ENCODE results near the gene TSKU.
"Not testable (repeated sequence)": the region's sequence is repeated elsewhere in the genome, so short reads cannot be mapped to it uniquely, and the experiment has no call there.

TSKU gene

GRCh38 chr11:76801736-76802135 is 18.6 kb downstream of the TSKU start:
- no peak for DNase-seq (ENCODE audit: low spot score)

- DNase-seq (ENCODE audit: low spot score): no peak
Observed at GRCh38 chr11:76802151-76802550, 19.0 kb downstream of the TSKU start.

GRCh38 chr11:76802621-76803020 is 19.5 kb downstream of the TSKU start:
- DNase-seq (ENCODE audit: low spot score): no peak

GRCh38 chr11:76803023-76803422 is 19.9 kb downstream of the TSKU start:
- no peak for DNase-seq (ENCODE audit: low spot score)

- no peak for DNase-seq (ENCODE audit: low spot score)
Observed at GRCh38 chr11:76803811-76804600, 20.9 kb downstream of the TSKU start.

- no peak for DNase-seq (ENCODE audit: low spot score)
Observed at GRCh38 chr11:76805206-76805913, 22.2 kb downstream of the TSKU start.

- no peak for DNase-seq (ENCODE audit: low spot score)
Observed at GRCh38 chr11:76806131-76806530, 23.0 kb downstream of the TSKU start.

GRCh38 chr11:76806608-76807205 is 23.6 kb downstream of the TSKU start:
- DNase-seq (ENCODE audit: low spot score): no peak

- peak; percentile 66 for DNase-seq (ENCODE audit: low spot score)
Observed at GRCh38 chr11:76807206-76807875, 24.2 kb downstream of the TSKU start.

- no peak for DNase-seq (ENCODE audit: low spot score)
Observed at GRCh38 chr11:76808171-76808570, 25.0 kb downstream of the TSKU start.

GRCh38 chr11:76808996-76809395 is 25.8 kb downstream of the TSKU start:
- no peak for DNase-seq (ENCODE audit: low spot score)

- no peak for DNase-seq (ENCODE audit: low spot score)
Observed at GRCh38 chr11:76810151-76810853, 27.1 kb downstream of the TSKU start.

GRCh38 chr11:76811259-76811658 is 28.1 kb downstream of the TSKU start:
- no peak for DNase-seq (ENCODE audit: low spot score)

- DNase-seq (ENCODE audit: low spot score): no peak
Observed at GRCh38 chr11:76814414-76814813, 31.3 kb downstream of the TSKU start.

GRCh38 chr11:76815678-76816077 is 32.5 kb downstream of the TSKU start:
- not testable (repeated sequence) for DNase-seq (ENCODE audit: low spot score)

- no peak for DNase-seq (ENCODE audit: low spot score)
Observed at GRCh38 chr11:76820184-76820566, 37.0 kb downstream of the TSKU start.

- not testable (repeated sequence) for DNase-seq (ENCODE audit: low spot score)
Observed at GRCh38 chr11:76821396-76821795, 38.2 kb downstream of the TSKU start.

GRCh38 chr11:76822406-76822805 is 39.2 kb downstream of the TSKU start:
- DNase-seq (ENCODE audit: low spot score): no peak

- no peak for DNase-seq (ENCODE audit: low spot score)
Observed at GRCh38 chr11:76823481-76824028, 40.4 kb downstream of the TSKU start.

GRCh38 chr11:76824083-76824939 is 41.2 kb downstream of the TSKU start:
- no peak for DNase-seq (ENCODE audit: low spot score)

All from putamen (tissue), 1 donor.